ENCODE measurements around the gene TBC1D9B.

TBC1D9B gene

GRCh38 chr5:179868541-179868940, 39.2 kb downstream of the TBC1D9B start:
- no peak for DNase-seq

- no peak for DNase-seq
Observed at GRCh38 chr5:179867476-179867875, 40.2 kb downstream of the TBC1D9B start.

DNA sequence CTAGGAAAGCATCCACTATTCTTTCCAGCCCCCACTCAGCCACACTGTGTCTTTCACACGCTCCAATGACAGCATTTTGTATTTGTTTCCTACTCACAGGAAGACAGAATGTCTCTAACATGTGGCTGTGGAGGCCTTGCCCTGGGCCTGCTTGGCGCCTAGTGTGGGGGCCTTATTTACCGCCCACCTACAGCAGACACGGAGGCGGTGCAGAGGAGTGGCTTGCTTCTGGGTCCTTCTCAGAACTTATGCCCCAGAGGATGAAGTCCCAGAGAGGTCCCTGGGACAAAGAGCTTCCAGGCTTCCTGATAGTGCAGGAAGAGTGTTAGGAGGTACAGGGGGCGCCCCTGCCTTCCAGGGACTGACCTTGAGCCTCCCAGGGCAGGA, 40.6 kb downstream of the TBC1D9B start:
- DNase-seq, result no peak

GRCh38 chr5:179866241-179867078, 41.2 kb downstream of the TBC1D9B start:
- peak; percentile 15 for DNase-seq

DNA sequence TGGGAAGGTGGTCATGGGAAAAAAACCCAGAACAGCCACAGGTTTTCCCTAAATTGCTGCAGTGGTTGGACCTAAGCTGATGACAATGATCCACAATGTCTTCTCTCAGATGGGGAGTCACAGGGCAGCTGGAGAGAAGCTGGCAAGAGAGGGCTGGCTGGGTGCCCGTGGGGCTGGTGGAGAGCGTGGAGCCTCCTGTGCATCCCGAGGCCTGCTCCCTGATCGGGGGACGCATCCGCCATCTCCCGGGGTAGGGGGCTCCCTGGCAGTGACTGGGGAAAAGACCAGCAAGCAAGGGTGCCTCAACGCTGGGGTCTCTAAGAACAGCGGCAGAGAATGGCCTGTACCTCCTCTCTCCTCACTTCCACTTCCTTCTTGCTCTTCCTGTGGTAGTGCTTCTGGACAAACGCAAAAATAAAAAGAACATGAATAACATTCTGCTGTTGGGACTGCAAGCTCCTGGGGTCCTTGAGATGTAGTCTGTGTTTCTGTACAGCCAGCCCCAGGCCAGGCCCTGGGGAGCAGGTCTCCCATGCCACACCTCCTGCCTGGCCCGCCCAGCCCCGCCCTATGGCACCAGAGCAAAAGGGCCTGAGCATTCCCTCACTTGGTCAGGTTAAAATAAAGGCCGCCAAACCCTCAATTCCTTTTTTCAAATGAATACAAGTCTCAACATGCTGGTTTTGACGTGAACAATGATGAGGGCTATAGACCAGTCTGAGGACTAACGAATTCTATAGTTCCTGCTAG, 42.0 kb downstream of the TBC1D9B start:
- no peak for DNase-seq

GRCh38 chr5:179864686-179865085, 43.0 kb downstream of the TBC1D9B start:
- DNase-seq, result no peak

- DNase-seq, result no peak
Observed at GRCh38 chr5:179863449-179864085, 44.1 kb downstream of the TBC1D9B start.

- no peak for DNase-seq
Observed at GRCh38 chr5:179862891-179863290, 44.8 kb downstream of the TBC1D9B start.

GRCh38 chr5:179862296-179862695, 45.4 kb downstream of the TBC1D9B start:
- peak; percentile 19 for DNase-seq

DNA sequence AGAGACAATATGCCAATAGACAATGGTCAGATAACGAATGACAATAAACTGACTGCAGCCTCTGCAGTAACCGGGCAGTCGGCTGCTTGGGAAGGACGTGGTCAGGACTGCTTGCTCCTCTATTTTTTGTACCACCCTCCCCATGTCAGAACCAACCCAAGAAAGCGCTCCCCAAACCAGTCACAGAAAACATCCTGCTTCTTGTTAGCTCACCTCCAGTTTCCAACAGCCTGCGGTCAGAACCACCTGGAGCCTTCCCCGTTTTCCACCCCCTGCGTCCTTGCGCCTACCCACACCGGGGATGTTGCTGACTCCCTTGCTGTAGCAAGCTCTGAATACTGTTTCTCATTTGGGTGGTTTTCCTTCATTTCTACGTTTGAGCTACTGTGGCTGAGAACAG, 47.4 kb downstream of the TBC1D9B start:
- DNase-seq, result peak; percentile 62

- DNase-seq, result peak; percentile 99
Observed at GRCh38 chr5:179858586-179859427, 48.9 kb downstream of the TBC1D9B start, which contains the start of gene MRNIP. Gene MRNIP, minus strand, starts transcription at chr5:179858817. Its CDS starts 21 bp downstream, at chr5:179858796.

DNA sequence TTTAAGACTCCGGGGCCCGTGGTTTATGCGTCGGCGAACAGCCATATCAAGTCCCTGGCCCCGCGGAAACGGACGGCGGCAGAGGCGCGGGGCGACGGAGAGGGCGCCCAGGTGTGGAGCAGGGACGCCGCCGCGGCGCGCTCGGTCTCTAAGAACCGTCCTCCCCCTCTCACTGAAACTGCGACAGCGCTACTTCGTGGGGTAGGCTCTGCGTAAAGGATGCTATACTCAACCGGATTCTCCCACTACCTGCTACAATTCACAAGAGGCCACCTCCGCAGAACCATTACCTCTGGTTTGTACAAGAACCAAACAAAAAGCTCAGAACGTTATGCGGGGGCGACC, 49.5 kb downstream of the TBC1D9B start:
- DNase-seq, result peak; percentile 83

GRCh38 chr5:179854356-179854755, 53.3 kb downstream of the TBC1D9B start:
- no peak for DNase-seq

DNA sequence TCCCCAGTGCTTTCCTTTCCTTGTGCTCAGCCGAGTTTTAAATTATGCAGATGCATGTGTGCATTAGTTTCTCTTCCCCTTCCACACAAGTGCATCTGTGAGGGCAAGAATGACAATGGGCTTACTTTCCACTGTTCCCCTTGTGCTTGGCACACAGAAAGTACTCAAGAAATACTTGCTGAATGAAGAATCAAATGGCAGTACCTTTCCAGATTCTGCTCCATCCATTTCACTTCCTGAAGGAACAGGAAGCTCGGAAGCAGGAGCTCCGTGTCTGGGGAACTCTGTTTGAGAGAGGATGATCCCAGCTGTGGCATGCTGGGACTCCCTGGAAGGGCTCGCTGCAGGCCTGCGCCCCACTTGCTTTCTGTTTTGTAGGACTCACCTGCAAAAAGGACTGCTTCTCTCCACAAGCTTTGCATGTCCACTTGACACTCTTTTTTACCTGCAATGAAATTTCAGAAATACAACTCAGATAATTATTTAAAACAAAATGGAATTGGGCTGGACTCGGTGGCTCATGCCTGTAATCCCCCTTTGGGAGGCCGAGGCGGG, 54.6 kb downstream of the TBC1D9B start:
- no peak for DNase-seq

- DNase-seq, result no peak
Observed at GRCh38 chr5:179841621-179842020, 66.1 kb downstream of the TBC1D9B start.

DNA sequence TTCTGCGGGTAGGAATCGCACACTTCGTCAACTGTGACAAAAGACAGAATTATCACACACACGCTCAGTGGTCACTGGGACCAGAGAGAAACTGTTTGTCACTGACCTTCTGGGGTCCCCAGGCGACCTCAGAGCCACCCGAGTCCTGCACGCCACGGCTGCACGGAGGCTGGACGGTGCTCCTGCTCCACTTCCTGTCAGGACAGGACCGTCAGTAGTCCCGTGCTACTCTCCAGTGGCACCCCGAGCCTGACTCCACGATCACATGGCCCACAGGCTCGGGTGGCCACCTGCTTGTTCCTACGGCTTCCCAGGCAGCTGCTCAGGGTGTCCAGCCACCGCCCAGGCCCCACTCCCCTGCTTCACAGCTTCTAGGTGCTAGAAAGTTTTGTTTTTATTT, 66.9 kb downstream of the TBC1D9B start:
- DNase-seq, result no peak

DNA sequence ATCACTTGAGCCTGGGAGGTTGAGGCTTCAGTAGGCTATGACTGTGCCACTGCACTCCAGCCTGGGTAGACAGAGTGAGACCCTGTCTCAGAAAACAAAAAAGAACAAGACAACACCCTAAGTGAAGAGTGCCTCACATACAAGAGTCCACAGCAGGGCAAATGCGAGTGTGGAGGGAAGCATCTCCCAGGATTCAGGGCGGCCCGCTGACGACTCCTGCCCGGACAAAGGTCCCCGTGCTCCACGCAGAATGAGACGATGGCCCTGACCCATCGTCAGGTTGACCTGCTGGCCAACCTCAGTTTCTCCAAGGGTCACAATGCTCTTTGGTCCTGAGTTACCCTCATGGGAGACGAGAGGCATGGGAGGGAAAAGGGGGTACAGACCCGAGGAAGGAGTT, 67.4 kb downstream of the TBC1D9B start:
- DNase-seq, result no peak

- DNase-seq, result no peak
Observed at GRCh38 chr5:179839328-179840256, 68.1 kb downstream of the TBC1D9B start.

- no peak for DNase-seq
Observed at GRCh38 chr5:179837076-179838011, 70.4 kb downstream of the TBC1D9B start.

All from DMS53 (cell line).